H9 (cell line): ENCODE data around the gene CCDC78. TPM values are rescaled to one million over a fixed set of nuclear protein-coding genes. Genes with fewer than 3 reads are reported as not detected.

Experiments
- DNase-seq: peaks from one replicate; pipeline ENCODE4 v3.0.0-alpha.2; 2017
- H2AFZ ChIP-seq: one replicate; pipeline ENCODE4 v1.6.1; 2013; ENCODE audit warnings: mild to moderate bottlenecking, low read length, control low read depth, moderate library complexity
- H2AK5ac ChIP-seq: 2 replicates; pipeline ENCODE4 v1.6.1; 2013; ENCODE audit warnings: low read length, control low read depth, mixed read lengths; ENCODE audit not compliant: insufficient read length
- H2BK120ac ChIP-seq: one replicate; pipeline ENCODE4 v1.6.1; 2013; ENCODE audit warnings: low read depth, mild to moderate bottlenecking, low read length, control low read depth, inconsistent platforms; ENCODE audit not compliant: poor library complexity, severe bottlenecking
- H2BK12ac ChIP-seq: 2 replicates; pipeline ENCODE4 v1.6.1; 2013; ENCODE audit warnings: low read length, control low read depth, mixed read lengths, low read depth; ENCODE audit not compliant: insufficient read length
- H2BK15ac ChIP-seq: 2 replicates; pipeline ENCODE4 v1.6.1; 2013; ENCODE audit warnings: low read depth, low read length, control low read depth
- H2BK20ac ChIP-seq: one replicate; pipeline ENCODE4 v1.6.1; 2013; ENCODE audit warnings: low read depth, mild to moderate bottlenecking, low read length, control low read depth, inconsistent platforms; ENCODE audit not compliant: poor library complexity, severe bottlenecking
- H2BK5ac ChIP-seq: 2 replicates; pipeline ENCODE4 v1.6.1; 2013; ENCODE audit warnings: low read length, control low read depth, mixed read lengths; ENCODE audit not compliant: insufficient read length
- H3K14ac ChIP-seq: 2 replicates; pipeline ENCODE4 v1.6.1; 2013; ENCODE audit warnings: low read length, control low read depth; ENCODE audit not compliant: insufficient read depth
- H3K18ac ChIP-seq: 2 replicates; pipeline ENCODE4 v1.6.1; 2013; ENCODE audit warnings: low read depth, mild to moderate bottlenecking, mixed read lengths, low read length, control low read depth; ENCODE audit not compliant: insufficient read length
- H3K23ac ChIP-seq: 2 replicates; pipeline ENCODE4 v1.6.1; 2013; ENCODE audit warnings: low read length, control low read depth, mixed read lengths, low read depth; ENCODE audit not compliant: insufficient read length
- H3K23me2 ChIP-seq: 2 replicates; pipeline ENCODE4 v1.6.1; 2013; ENCODE audit warnings: low read depth, mild to moderate bottlenecking, mixed read lengths, low read length, control low read depth; ENCODE audit not compliant: insufficient read length, poor library complexity, severe bottlenecking
- H3K27ac ChIP-seq: 2 replicates; pipeline ENCODE4 v1.5.1; 2013; ENCODE audit warnings: low read length, control low read depth, mixed read lengths, low read depth; ENCODE audit not compliant: insufficient read length
- H3K27me3 ChIP-seq: 2 replicates; pipeline ENCODE4 v1.6.1; 2013; ENCODE audit warnings: low read length, control low read depth, inconsistent platforms; ENCODE audit not compliant: insufficient read depth
- H3K4ac ChIP-seq: 2 replicates; pipeline ENCODE4 v1.6.1; 2013; ENCODE audit warnings: low read depth, mild to moderate bottlenecking, control low read depth, inconsistent platforms, low read length, moderate library complexity
- H3K4me1 ChIP-seq: 2 replicates; pipeline ENCODE4 v1.6.1; 2013; ENCODE audit warnings: low read length, control low read depth, inconsistent platforms; ENCODE audit not compliant: insufficient read depth
- H3K4me2 ChIP-seq: 2 replicates; pipeline ENCODE4 v1.6.1; 2013; ENCODE audit warnings: low read length, control low read depth, mixed read lengths; ENCODE audit not compliant: insufficient read length, insufficient read depth
- H3K56ac ChIP-seq: 2 replicates; pipeline ENCODE4 v1.6.1; 2013; ENCODE audit warnings: low read depth, mild to moderate bottlenecking, mixed read lengths, low read length, control low read depth; ENCODE audit not compliant: insufficient read length
- H3K79me1 ChIP-seq: 2 replicates; pipeline ENCODE4 v1.6.1; 2013; ENCODE audit warnings: low read depth, mild to moderate bottlenecking, moderate library complexity, low read length, control low read depth, inconsistent platforms; ENCODE audit not compliant: insufficient read depth, poor library complexity, severe bottlenecking
- H3K79me2 ChIP-seq: 2 replicates; pipeline ENCODE4 v1.6.1; 2013; ENCODE audit warnings: low read length, control low read depth, inconsistent platforms; ENCODE audit not compliant: insufficient read depth
- H3K9ac ChIP-seq: 2 replicates; pipeline ENCODE4 v1.6.1; 2013; ENCODE audit warnings: low read length, control low read depth, mixed read lengths; ENCODE audit not compliant: insufficient read length; ENCODE audit errors: extremely low read depth
- H3K9me3 ChIP-seq: one replicate; pipeline ENCODE4 v1.6.1; 2013; ENCODE audit warnings: low read depth, low read length, inconsistent platforms; ENCODE audit not compliant: control insufficient read depth
- H3T11ph ChIP-seq: one replicate; pipeline ENCODE4 v1.6.1; 2013; ENCODE audit warnings: mild to moderate bottlenecking, low read length, control low read depth, inconsistent platforms
- H4K20me1 ChIP-seq: one replicate; pipeline ENCODE4 v1.6.1; 2013; ENCODE audit not compliant: control insufficient read depth, insufficient read length, insufficient read depth
- H4K5ac ChIP-seq: 2 replicates; pipeline ENCODE4 v1.6.1; 2013; ENCODE audit warnings: low read depth, mild to moderate bottlenecking, mixed read lengths, low read length, control low read depth; ENCODE audit not compliant: insufficient read length
- H4K8ac ChIP-seq: replicated peaks from 2 replicates; pipeline ENCODE4 v1.6.1; 2013; ENCODE audit warnings: low read length, control low read depth, mixed read lengths, low read depth; ENCODE audit not compliant: insufficient read length
- H4K91ac ChIP-seq: 2 replicates; pipeline ENCODE4 v1.6.1; 2013; ENCODE audit warnings: low read depth, mild to moderate bottlenecking, moderate library complexity, mixed read lengths, low read length, control low read depth; ENCODE audit not compliant: insufficient read length
- H3K27ac Mint-ChIP-seq, 3 experiments: 2 replicates in 2 of 3; 3 replicates in 1 of 3; pipeline ENCODE4 v1.8.0; 2020 to 2021; ENCODE audit warnings: mixed read lengths in 3 of 3, mild to moderate bottlenecking in 1 of 3, moderate library complexity in 1 of 3
- H3K27me3 Mint-ChIP-seq: 2 replicates; pipeline ENCODE4 v1.8.0; 2021; ENCODE audit warnings: low read depth, mild to moderate bottlenecking, moderate library complexity, mixed read lengths
- H3K36me3 Mint-ChIP-seq, 3 experiments: 2 replicates in 2 of 3; 3 replicates in 1 of 3; pipeline ENCODE4 v1.8.0; 2020 to 2021; ENCODE audit warnings: low read depth in 3 of 3, mixed read lengths in 3 of 3; ENCODE audit not compliant: insufficient read depth in 1 of 3
- H3K4me1 Mint-ChIP-seq, 2 experiments: 2 replicates each; pipeline ENCODE4 v1.8.0; 2020; ENCODE audit warnings: mixed read lengths in 2 of 2
- H3K4me3 Mint-ChIP-seq, 2 experiments: 2 replicates in 1 of 2; 3 replicates in 1 of 2; pipeline ENCODE4 v1.8.0; 2020 to 2021; ENCODE audit warnings: mild to moderate bottlenecking in 2 of 2, mixed read lengths in 2 of 2, moderate library complexity in 1 of 2
- H3K9me3 Mint-ChIP-seq, 2 experiments: 2 replicates in 1 of 2; 3 replicates in 1 of 2; pipeline ENCODE4 v1.8.0; 2020; ENCODE audit warnings: mild to moderate bottlenecking in 2 of 2, mixed read lengths in 2 of 2, moderate library complexity in 1 of 2
- WGBS: extraction: QIAGEN DNeasy Blood & Tissue Kit; methylation state at CpG from one replicate; pipeline ENCODE4 v1.1.7; 2013; ENCODE audit warnings: missing lambda C conversion rate, low lambda C conversion rate, mixed read lengths; ENCODE audit not compliant: insufficient read length; ENCODE audit errors: extremely low coverage; 5-methylcytosine and 5-hydroxymethylcytosine counted together
- total RNA-seq: library from RNA; stranded (reverse); gene quantifications from 2 replicates; pipeline ENCODE4 v1.2.1, GENCODE V29; 2021
- TF ChIP-seq, protein P1 (sequence below): fragments of 200-600 bp; sonication (generic); conservative IDR thresholded peaks from 3 replicates; pipeline ENCODE4 v1.8.0; 2021; ENCODE audit warnings: antibody characterized with exemption, mild to moderate bottlenecking

Gene CCDC78
- total RNA-seq, 1 experiment from 2014 or later = 12.1 TPM

DNA sequence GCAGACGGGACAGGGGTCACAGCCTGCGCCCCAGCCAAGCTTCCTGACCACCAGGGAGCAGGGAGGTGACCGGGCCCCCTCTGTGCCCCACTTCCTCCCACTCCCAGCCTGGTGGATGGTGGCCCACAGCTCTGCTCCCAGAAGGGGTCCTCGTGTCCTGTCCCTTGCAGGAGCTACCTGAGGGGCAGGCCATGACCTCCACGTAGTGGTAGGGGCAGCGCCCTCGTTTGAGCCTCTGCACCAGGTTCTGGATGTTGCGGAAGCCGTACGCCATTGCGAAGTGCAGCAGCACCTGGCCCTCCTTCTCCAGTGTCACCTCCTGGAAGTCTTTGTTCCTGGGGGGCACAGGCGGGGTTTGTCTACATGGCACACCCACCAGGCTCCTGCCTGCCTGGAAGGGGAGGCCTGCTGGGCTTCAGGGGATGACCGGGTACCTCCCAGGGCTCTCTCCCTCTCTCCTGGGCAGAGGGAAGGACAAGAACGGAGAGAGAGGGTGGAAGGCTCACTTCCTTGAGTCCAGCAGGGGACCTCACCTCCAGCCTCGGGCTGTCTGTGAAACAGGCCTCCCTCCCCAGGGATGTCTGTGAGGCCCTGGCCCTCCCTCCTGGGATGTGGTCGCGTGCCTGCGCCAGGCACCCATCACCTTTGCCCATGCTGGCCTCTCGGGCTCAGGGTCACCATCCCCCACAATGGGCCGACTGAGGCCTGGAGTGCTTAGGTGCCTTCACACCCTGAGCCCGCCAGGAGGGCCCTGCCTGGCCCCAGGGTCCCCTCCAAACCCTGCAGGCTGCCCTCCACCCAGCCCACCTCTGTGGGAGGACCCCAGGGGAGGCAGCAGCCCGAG, 4.6 kb upstream of the CCDC78 start:
- Histone ChIP-seq H3K18ac (no peak overlapping the region), H3K79me1 (no peaks in the 10 kb centered on the region), H2BK20ac (no peak overlapping the region), H3K27ac (no peak overlapping the region), H2AK5ac (no peak overlapping the region), H2BK15ac (no peak overlapping the region), H3K4ac (no peak overlapping the region), H2BK5ac (no peak overlapping the region), H3K9ac (no peak overlapping the region), H3K56ac (no peak overlapping the region), H3K9me3 (no peaks in the 10 kb centered on the region), H3T11ph (no peak overlapping the region), H2AFZ (no peak overlapping the region), H3K23ac (no peak overlapping the region), H4K91ac (no peak overlapping the region), H4K20me1 (no peaks in the 10 kb centered on the region), H2BK120ac (no peak overlapping the region), H3K23me2 (peaks cover 11% of the 10 kb centered on the region), H3K4me1 (no peaks in the 10 kb centered on the region), H3K27me3 (no peaks in the 10 kb centered on the region), H3K4me2 (no peak overlapping the region), H4K5ac (no peak overlapping the region), H3K79me2 (no peaks in the 10 kb centered on the region), H2BK12ac (no peak overlapping the region), H3K14ac (no peak overlapping the region), H4K8ac (no peak overlapping the region)
- no peak overlapping the region for H3K4me3 Mint-ChIP-seq
- no peak overlapping the region for H3K27ac Mint-ChIP-seq
- DNase-seq = no peak
- no peaks in the 10 kb centered on the region for H3K4me1 Mint-ChIP-seq
- TF ChIP-seq, protein P1, sequence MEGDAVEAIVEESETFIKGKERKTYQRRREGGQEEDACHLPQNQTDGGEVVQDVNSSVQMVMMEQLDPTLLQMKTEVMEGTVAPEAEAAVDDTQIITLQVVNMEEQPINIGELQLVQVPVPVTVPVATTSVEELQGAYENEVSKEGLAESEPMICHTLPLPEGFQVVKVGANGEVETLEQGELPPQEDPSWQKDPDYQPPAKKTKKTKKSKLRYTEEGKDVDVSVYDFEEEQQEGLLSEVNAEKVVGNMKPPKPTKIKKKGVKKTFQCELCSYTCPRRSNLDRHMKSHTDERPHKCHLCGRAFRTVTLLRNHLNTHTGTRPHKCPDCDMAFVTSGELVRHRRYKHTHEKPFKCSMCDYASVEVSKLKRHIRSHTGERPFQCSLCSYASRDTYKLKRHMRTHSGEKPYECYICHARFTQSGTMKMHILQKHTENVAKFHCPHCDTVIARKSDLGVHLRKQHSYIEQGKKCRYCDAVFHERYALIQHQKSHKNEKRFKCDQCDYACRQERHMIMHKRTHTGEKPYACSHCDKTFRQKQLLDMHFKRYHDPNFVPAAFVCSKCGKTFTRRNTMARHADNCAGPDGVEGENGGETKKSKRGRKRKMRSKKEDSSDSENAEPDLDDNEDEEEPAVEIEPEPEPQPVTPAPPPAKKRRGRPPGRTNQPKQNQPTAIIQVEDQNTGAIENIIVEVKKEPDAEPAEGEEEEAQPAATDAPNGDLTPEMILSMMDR = no peak
- peaks cover 3% of the 10 kb centered on the region for H3K27me3 Mint-ChIP-seq
- no CpG with 5 or more reads among the region's 22 CpGs for WGBS
- H3K9me3 Mint-ChIP-seq = no peaks in the 10 kb centered on the region
- H3K36me3 Mint-ChIP-seq = peaks cover 3 to 19% (median 13%) of the 10 kb centered on the region in 3 experiments; a peak in 5 of 7 replicates
